Parathyroid adenoma (tissue), 2 donors: Measurements from ENCODE around the gene RHOBTB1.

ENCODE experiments used
- H2AFZ ChIP-seq: fragments of 300-600 bp; sonication (generic); one replicate; pipeline ENCODE4 v1.7.0; 2017; ENCODE audit warnings: antibody characterized with exemption, mild to moderate bottlenecking
- H3K27ac ChIP-seq: fragments of 300-600 bp; sonication (generic); one replicate; pipeline ENCODE4 v1.7.0; 2017
- H3K27me3 ChIP-seq: fragments of 300-600 bp; sonication (generic); one replicate; pipeline ENCODE4 v1.7.0; 2017; ENCODE audit warnings: low read length; ENCODE audit not compliant: control insufficient read depth, insufficient read depth
- H3K36me3 ChIP-seq: fragments of 300-600 bp; sonication (generic); one replicate; pipeline ENCODE4 v1.7.0; 2017; ENCODE audit warnings: low read length; ENCODE audit not compliant: control insufficient read depth, insufficient read depth
- H3K4me1 ChIP-seq: fragments of 300-600 bp; sonication (generic); one replicate; pipeline ENCODE4 v1.7.0; 2017; ENCODE audit warnings: control low read depth
- H3K4me2 ChIP-seq: fragments of 300-600 bp; sonication (generic); one replicate; pipeline ENCODE4 v1.7.0; 2017; ENCODE audit warnings: low read length
- H3K4me3 ChIP-seq: fragments of 300-600 bp; sonication (generic); one replicate; pipeline ENCODE4 v1.7.0; 2017; ENCODE audit warnings: low read depth, low read length
- H3K79me2 ChIP-seq: fragments of 300-600 bp; sonication (generic); one replicate; pipeline ENCODE4 v1.7.0; 2017; ENCODE audit warnings: control low read depth
- H3K9ac ChIP-seq: fragments of 300-600 bp; sonication (generic); one replicate; pipeline ENCODE4 v1.7.0; 2017; ENCODE audit warnings: mild to moderate bottlenecking
- H3K9me3 ChIP-seq: fragments of 300-600 bp; sonication (generic); one replicate; pipeline ENCODE4 v1.7.0; 2017; ENCODE audit warnings: low read length; ENCODE audit not compliant: control insufficient read depth
- CTCF ChIP-seq: fragments of 300-600 bp; sonication (generic); IDR thresholded peaks from one replicate; pipeline ENCODE4 v1.7.0; 2017; ENCODE audit warnings: antibody characterized with exemption, mild to moderate bottlenecking
- donor health status: primary hyperparathyroidism.

RHOBTB1 gene

DNA sequence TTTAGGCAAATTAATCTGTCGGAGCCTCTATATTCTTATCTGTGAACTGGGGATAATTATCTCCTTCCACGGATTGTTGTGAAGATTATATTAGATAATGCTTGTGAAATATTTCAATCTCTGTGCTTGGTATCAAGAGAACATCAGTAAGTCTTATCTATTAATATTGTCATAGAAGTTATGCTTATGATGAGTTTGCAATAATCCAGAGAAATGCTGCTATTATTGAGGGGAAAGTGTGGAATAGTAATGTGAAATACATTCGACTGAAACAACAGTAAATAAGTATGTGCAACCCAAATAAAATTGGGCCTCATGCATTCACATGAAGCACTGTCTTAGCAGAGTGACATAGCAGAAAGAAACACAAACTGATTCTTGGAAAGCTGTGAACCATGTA lies 13.7 kb downstream of the RHOBTB1 start:
- TF ChIP-seq CTCF: no peak
- H3K4me3 ChIP-seq: no peak overlapping the region
- no peaks in the 10 kb centered on the region for H3K36me3 ChIP-seq
- no peak overlapping the region for H3K9ac ChIP-seq
- no peaks in the 10 kb centered on the region for H3K79me2 ChIP-seq
- H3K4me2 ChIP-seq: no peak overlapping the region
- no peaks in the 10 kb centered on the region for H3K9me3 ChIP-seq
- H3K4me1 ChIP-seq: no peaks in the 10 kb centered on the region
- no peak overlapping the region for H3K27ac ChIP-seq
- no peak overlapping the region for H2AFZ ChIP-seq
- H3K27me3 ChIP-seq: no peaks in the 10 kb centered on the region

DNA sequence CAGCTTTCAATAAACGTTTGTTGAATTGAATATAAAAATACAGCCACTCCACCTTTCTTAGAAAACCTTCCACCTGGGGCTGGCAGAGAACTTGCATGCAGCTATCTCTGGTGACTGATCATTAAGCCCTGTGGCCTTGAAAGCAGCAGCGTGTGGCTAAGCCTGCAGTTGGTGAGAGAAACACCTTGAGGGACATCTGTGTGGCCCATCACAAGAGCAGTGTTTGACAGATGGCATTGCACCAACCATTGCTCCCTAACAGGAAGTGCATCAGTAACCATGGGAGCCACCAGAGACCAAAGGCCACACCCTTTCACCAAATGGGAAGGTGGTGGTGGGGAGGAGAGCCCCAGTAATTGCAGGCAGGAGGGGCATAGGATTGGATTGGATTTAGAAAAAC lies 22.4 kb downstream of the RHOBTB1 start:
- H3K79me2 ChIP-seq: no peaks in the 10 kb centered on the region
- H3K9ac ChIP-seq: no peak overlapping the region
- H3K27ac ChIP-seq: no peak overlapping the region
- H3K9me3 ChIP-seq: no peaks in the 10 kb centered on the region
- H3K4me3 ChIP-seq: no peak overlapping the region
- H3K4me2 ChIP-seq: no peak overlapping the region
- TF ChIP-seq CTCF: no peak
- no peaks in the 10 kb centered on the region for H3K36me3 ChIP-seq
- no peaks in the 10 kb centered on the region for H3K27me3 ChIP-seq
- no peak overlapping the region for H2AFZ ChIP-seq
- H3K4me1 ChIP-seq: no peaks in the 10 kb centered on the region

GRCh38 chr10:60920479-60920878 lies 23.5 kb downstream of the RHOBTB1 start:
- H3K27me3 ChIP-seq: no peaks in the 10 kb centered on the region
- no peaks in the 10 kb centered on the region for H3K79me2 ChIP-seq
- no peak overlapping the region for H3K9ac ChIP-seq
- H2AFZ ChIP-seq: no peak overlapping the region
- H3K36me3 ChIP-seq: no peaks in the 10 kb centered on the region
- H3K4me2 ChIP-seq: no peak overlapping the region
- no peaks in the 10 kb centered on the region for H3K4me1 ChIP-seq
- TF ChIP-seq CTCF: no peak
- no peaks in the 10 kb centered on the region for H3K9me3 ChIP-seq
- no peak overlapping the region for H3K27ac ChIP-seq
- no peak overlapping the region for H3K4me3 ChIP-seq

DNA sequence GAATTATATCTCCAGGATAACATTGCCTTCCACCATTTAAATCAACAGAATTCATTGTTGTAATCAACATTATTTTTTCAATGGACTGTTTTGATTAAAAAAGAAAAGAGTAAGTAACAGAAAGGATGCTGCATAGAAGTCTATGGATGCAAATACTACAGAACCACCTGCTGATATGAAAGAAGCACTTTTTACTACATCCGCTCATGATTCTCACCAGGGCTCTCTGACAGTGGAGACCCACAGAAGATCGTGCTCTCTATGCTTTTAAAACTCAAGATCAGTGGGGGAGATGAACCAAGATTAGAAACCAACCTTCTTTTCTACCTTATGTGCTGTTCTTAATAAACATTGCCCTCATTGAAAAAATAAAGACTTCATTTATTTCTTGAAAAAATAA lies 24.4 kb downstream of the RHOBTB1 start:
- TF ChIP-seq CTCF: no peak
- H3K79me2 ChIP-seq: no peaks in the 10 kb centered on the region

More for the DNA sequence above, 24.4 kb downstream of the RHOBTB1 start:
- Histone ChIP-seq H2AFZ (no peak overlapping the region), H3K9me3 (no peaks in the 10 kb centered on the region), H3K36me3 (no peaks in the 10 kb centered on the region), H3K27ac (no peak overlapping the region), H3K27me3 (no peaks in the 10 kb centered on the region), H3K4me2 (no peak overlapping the region), H3K4me1 (no peaks in the 10 kb centered on the region), H3K9ac (no peak overlapping the region), H3K4me3 (no peak overlapping the region)
